ENCODE data around the gene L3MBTL3. TPM values are rescaled to one million over a fixed set of nuclear protein-coding genes. Genes with fewer than 3 reads are reported as not detected.
"Not testable (repeated sequence)": the region's sequence is repeated elsewhere in the genome, so short reads cannot be mapped to it uniquely, and the experiment has no call there.

Gene L3MBTL3
- total RNA-seq, 2 donors from 2014 or later, result 36.6 to 45.2 TPM

- ATAC-seq (no peak), DNase-seq (no peak)
- no peak overlapping the region for H3K4me3 Mint-ChIP-seq
- no peaks in the 10 kb centered on the region for H3K9me3 ChIP-seq (ENCODE audit: control insufficient read depth, low read length, poor library complexity, severe bottlenecking)
- H3K27me3 Mint-ChIP-seq, result no peaks in the 10 kb centered on the region
- no peak overlapping the region for H3K27ac Mint-ChIP-seq
- peaks cover 5% of the 10 kb centered on the region for H3K4me1 Mint-ChIP-seq
- H3K36me3 Mint-ChIP-seq (ENCODE audit: low read depth), result peaks cover 3% of the 10 kb centered on the region
Measured at GRCh38 chr6:130164251-130164650, 145.9 kb downstream of the L3MBTL3 start.

GRCh38 chr6:130167655-130168054, 149.3 kb downstream of the L3MBTL3 start:
- no peak for DNase-seq
- no peaks in the 10 kb centered on the region for H3K27me3 Mint-ChIP-seq
- H3K4me1 Mint-ChIP-seq, result peaks cover 2% of the 10 kb centered on the region
- no peaks in the 10 kb centered on the region for H3K9me3 ChIP-seq (ENCODE audit: control insufficient read depth, low read length, poor library complexity, severe bottlenecking)
- H3K27ac Mint-ChIP-seq, result no peak overlapping the region
- ATAC-seq, result no peak
- H3K36me3 Mint-ChIP-seq (ENCODE audit: low read depth), result no peaks in the 10 kb centered on the region
- H3K4me3 Mint-ChIP-seq, result no peak overlapping the region

DNA sequence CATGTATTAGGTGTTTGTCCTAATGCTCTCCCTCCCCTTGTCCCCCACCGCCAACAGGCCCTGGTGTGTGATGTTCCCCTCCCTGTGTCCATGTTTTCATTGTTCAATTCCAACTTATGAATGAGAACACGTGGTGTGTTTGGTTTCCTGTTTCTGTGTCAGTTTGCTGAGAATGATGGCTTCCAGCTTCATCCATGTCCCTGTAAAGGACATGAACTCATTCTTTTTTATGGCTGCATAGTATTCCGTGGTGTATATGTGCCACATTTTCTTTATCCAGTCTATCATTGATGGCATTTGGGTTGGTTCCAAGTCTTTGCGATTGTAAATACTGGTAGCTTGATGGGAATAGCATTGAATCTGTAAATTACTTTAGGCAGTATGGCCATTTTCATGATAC, 151.8 kb downstream of the L3MBTL3 start:
- not testable (repeated sequence) for H3K4me1 Mint-ChIP-seq; DNase-seq; H3K36me3 Mint-ChIP-seq (ENCODE audit: low read depth); ATAC-seq; H3K27ac Mint-ChIP-seq; H3K9me3 ChIP-seq (ENCODE audit: control insufficient read depth, low read length, poor library complexity, severe bottlenecking); H3K4me3 Mint-ChIP-seq; H3K27me3 Mint-ChIP-seq

- not testable (repeated sequence) for H3K36me3 Mint-ChIP-seq (ENCODE audit: low read depth); H3K4me3 Mint-ChIP-seq; ATAC-seq; H3K27ac Mint-ChIP-seq; H3K4me1 Mint-ChIP-seq; DNase-seq; H3K9me3 ChIP-seq (ENCODE audit: control insufficient read depth, low read length, poor library complexity, severe bottlenecking); H3K27me3 Mint-ChIP-seq
Measured at GRCh38 chr6:130173377-130174004, 155.1 kb downstream of the L3MBTL3 start.

- no peaks in the 10 kb centered on the region for H3K36me3 Mint-ChIP-seq (ENCODE audit: low read depth)
- no peak overlapping the region for H3K4me3 Mint-ChIP-seq
- peaks cover 3% of the 10 kb centered on the region for H3K4me1 Mint-ChIP-seq
- no peaks in the 10 kb centered on the region for H3K9me3 ChIP-seq (ENCODE audit: control insufficient read depth, low read length, poor library complexity, severe bottlenecking)
- no peak overlapping the region for H3K27ac Mint-ChIP-seq
- no peak for DNase-seq
- no peak for ATAC-seq
- H3K27me3 Mint-ChIP-seq, result no peaks in the 10 kb centered on the region
Measured at GRCh38 chr6:130176378-130176777, 158.0 kb downstream of the L3MBTL3 start.

- H3K27me3 Mint-ChIP-seq, result no peaks in the 10 kb centered on the region
- ATAC-seq, result no peak
- H3K9me3 ChIP-seq (ENCODE audit: control insufficient read depth, low read length, poor library complexity, severe bottlenecking), result no peaks in the 10 kb centered on the region
- no peak overlapping the region for H3K4me3 Mint-ChIP-seq
- H3K4me1 Mint-ChIP-seq, result peaks cover 7% of the 10 kb centered on the region
- DNase-seq, result no peak
- no peak overlapping the region for H3K27ac Mint-ChIP-seq
- H3K36me3 Mint-ChIP-seq (ENCODE audit: low read depth), result peaks cover 6% of the 10 kb centered on the region
Measured at GRCh38 chr6:130178692-130179091, 160.3 kb downstream of the L3MBTL3 start.

DNA sequence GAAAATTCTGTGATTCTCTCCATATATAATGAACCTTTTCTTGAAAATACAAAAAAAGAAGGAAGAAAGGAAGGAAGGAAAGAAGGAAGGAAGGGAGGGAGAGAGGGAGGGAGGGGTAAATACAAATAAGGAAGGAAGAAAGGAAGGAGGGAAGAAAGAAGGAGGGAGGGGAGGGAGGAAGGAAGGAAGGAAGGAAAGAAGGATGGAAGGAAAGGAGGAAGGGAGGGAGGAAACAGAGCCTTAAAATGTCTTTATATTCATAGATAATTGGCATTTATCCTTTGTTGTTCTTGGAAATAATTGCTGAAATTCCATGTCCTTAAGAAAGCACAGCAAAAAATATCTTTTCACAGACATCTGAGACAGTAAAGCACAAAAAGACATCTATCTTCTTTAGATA, 164.1 kb downstream of the L3MBTL3 start:
- no peaks in the 10 kb centered on the region for H3K9me3 ChIP-seq (ENCODE audit: control insufficient read depth, low read length, poor library complexity, severe bottlenecking)
- Mint-ChIP-seq H3K4me1 (peaks cover 14% of the 10 kb centered on the region), H3K4me3 (no peak overlapping the region), H3K27me3 (no peaks in the 10 kb centered on the region), H3K36me3 (ENCODE audit: low read depth) (peaks cover 7% of the 10 kb centered on the region), H3K27ac (no peak overlapping the region)
- DNase-seq (no peak), ATAC-seq (no peak)

DNA sequence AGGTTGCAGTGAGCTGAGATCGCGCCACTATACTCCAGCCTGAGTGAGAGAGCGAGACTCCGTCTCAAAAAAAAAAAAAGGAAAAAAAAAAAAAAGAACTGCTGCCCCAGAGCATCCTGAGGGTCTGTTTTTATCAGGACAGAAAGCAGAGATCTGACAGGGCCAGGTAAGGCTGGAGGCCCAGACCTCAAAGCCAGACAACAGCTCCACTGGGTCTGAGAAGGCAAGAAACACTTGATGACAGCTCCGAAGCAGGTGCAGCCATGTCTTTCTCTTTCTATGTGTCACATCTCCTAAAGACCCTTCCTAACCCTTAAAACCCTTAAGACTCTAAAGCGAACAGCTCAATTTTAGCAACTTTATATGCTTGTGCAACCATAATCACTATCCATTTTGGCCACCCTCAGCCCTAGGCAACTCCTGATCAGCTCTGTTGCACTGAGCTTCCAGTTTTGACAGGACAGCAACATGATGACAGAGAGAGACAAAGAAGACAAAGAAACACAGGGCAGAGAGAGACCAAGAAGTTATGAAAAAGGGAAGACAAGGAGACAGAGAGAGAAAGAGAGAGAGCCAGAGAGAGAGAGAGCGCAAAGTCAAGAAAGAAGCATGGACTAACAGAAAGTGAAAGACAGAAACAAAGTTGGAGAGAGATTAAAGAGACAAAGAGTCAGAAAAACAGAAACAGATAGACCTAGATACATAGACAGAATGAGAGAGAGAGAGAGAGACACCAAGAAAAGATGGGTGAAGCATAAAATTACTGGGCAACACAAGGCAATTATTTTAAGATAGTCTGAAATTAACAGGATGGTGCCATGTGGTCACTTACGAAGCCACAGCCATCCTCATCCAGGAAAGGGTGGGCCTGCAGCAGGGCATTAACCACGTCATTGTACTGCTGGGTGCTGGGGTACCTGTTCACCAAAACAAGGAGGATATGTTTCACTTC, 165.2 kb downstream of the L3MBTL3 start:
- Mint-ChIP-seq H3K36me3 (ENCODE audit: low read depth) (peaks cover 7% of the 10 kb centered on the region), H3K27ac (peak overlapping the region; percentile 75), H3K4me1 (peaks cover 13% of the 10 kb centered on the region), H3K27me3 (no peaks in the 10 kb centered on the region), H3K4me3 (peak overlapping the region; percentile 58)
- DNase-seq (no peak), ATAC-seq (peak; percentile 70)
- H3K9me3 ChIP-seq (ENCODE audit: control insufficient read depth, low read length, poor library complexity, severe bottlenecking), result no peaks in the 10 kb centered on the region

GRCh38 chr6:130185658-130186057, 167.3 kb downstream of the L3MBTL3 start:
- no peak overlapping the region for H3K27ac Mint-ChIP-seq

GRCh38 chr6:130187335-130188206, 169.2 kb downstream of the L3MBTL3 start:
- no peak overlapping the region for H3K4me3 Mint-ChIP-seq
- H3K4me1 Mint-ChIP-seq, result peaks cover 22% of the 10 kb centered on the region
- H3K9me3 ChIP-seq (ENCODE audit: control insufficient read depth, low read length, poor library complexity, severe bottlenecking), result no peaks in the 10 kb centered on the region
- DNase-seq (no peak), ATAC-seq (no peak)
- peak overlapping the region; percentile 9 for H3K27ac Mint-ChIP-seq
- peaks cover 4% of the 10 kb centered on the region for H3K36me3 Mint-ChIP-seq (ENCODE audit: low read depth)
- no peaks in the 10 kb centered on the region for H3K27me3 Mint-ChIP-seq

More at GRCh38 chr6:130185658-130186057, 167.3 kb downstream of the L3MBTL3 start:
- peaks cover 7% of the 10 kb centered on the region for H3K36me3 Mint-ChIP-seq (ENCODE audit: low read depth)
- H3K4me1 Mint-ChIP-seq, result peaks cover 21% of the 10 kb centered on the region
- DNase-seq (no peak), ATAC-seq (no peak)
- H3K9me3 ChIP-seq (ENCODE audit: control insufficient read depth, low read length, poor library complexity, severe bottlenecking), result no peaks in the 10 kb centered on the region
- no peaks in the 10 kb centered on the region for H3K27me3 Mint-ChIP-seq
- H3K4me3 Mint-ChIP-seq, result no peak overlapping the region

- ATAC-seq (no peak), DNase-seq (no peak)
- H3K9me3 ChIP-seq (ENCODE audit: control insufficient read depth, low read length, poor library complexity, severe bottlenecking), result no peaks in the 10 kb centered on the region
- no peaks in the 10 kb centered on the region for H3K27me3 Mint-ChIP-seq
- H3K4me1 Mint-ChIP-seq, result peaks cover 22% of the 10 kb centered on the region
- no peak overlapping the region for H3K4me3 Mint-ChIP-seq
- peak overlapping the region; percentile 9 for H3K27ac Mint-ChIP-seq
- H3K36me3 Mint-ChIP-seq (ENCODE audit: low read depth), result peaks cover 4% of the 10 kb centered on the region
Measured at GRCh38 chr6:130188207-130188899, 170.0 kb downstream of the L3MBTL3 start.

GRCh38 chr6:130189531-130190397, 171.4 kb downstream of the L3MBTL3 start:
- Mint-ChIP-seq H3K27me3 (no peaks in the 10 kb centered on the region), H3K36me3 (ENCODE audit: low read depth) (peaks cover 3% of the 10 kb centered on the region), H3K27ac (no peak overlapping the region), H3K4me3 (no peak overlapping the region), H3K4me1 (peaks cover 22% of the 10 kb centered on the region)
- no peak for DNase-seq
- no peak for ATAC-seq
- H3K9me3 ChIP-seq (ENCODE audit: control insufficient read depth, low read length, poor library complexity, severe bottlenecking), result no peaks in the 10 kb centered on the region

Measured in T-helper 17 cell (primary cell).